Right cardiac atrium (tissue), 5 donors: ENCODE results near the gene MYMK. TPM values are rescaled to one million over a fixed set of nuclear protein-coding genes. Genes with fewer than 3 reads are reported as not detected.
"Not testable (repeated sequence)": the region's sequence is repeated elsewhere in the genome, so short reads cannot be mapped to it uniquely, and the experiment has no call there.

Experiments
- ATAC-seq, 2 donors: fragments of 200-7000 bp; cut with Tn5 transposase; one replicate each; pipeline versions ENCODE4 v1.8.0 to v1.9.1; 2020; ENCODE audit warnings: moderate library complexity in 2 of 2, mild to moderate bottlenecking in 1 of 2
- DNase-seq, 3 donors: peaks; one replicate each; pipeline ENCODE4 v3.0.0-alpha.2; 2020
- H3K27ac ChIP-seq: one replicate; pipeline ENCODE4 v1.5.1; 2013; ENCODE audit warnings: mild to moderate bottlenecking, low read length, control low read depth, moderate library complexity
- H3K27me3 ChIP-seq: one replicate; pipeline ENCODE4 v1.6.1; 2013; ENCODE audit not compliant: control insufficient read depth, insufficient read depth
- H3K4me1 ChIP-seq: one replicate; pipeline ENCODE4 v1.6.1; 2013; ENCODE audit warnings: low read length; ENCODE audit not compliant: control insufficient read depth, insufficient read depth
- H3K4me3 ChIP-seq: one replicate; pipeline ENCODE4 v1.5.1; 2013; ENCODE audit warnings: low read length, control low read depth
- H3K9me3 ChIP-seq: one replicate; pipeline ENCODE4 v1.6.1; 2013; ENCODE audit warnings: low read length; ENCODE audit not compliant: control insufficient read depth
- WGBS: extraction: QIAGEN DNeasy Blood & Tissue Kit; methylation state at CpG from one replicate; pipeline ENCODE4 v1.1.7; 2013; 5-methylcytosine and 5-hydroxymethylcytosine counted together
- intact Hi-C, 4 donors: fragments of 100-400 bp; cut with DNase I; formaldehyde crosslinking; loops; one replicate each; pipeline versions ENCODE4 v1.11.0 to v1.14.0; 2022 to 2023
- polyA plus RNA-seq: library from polyadenylated mRNA; stranded (reverse); fragments of 200-250 nt; gene quantifications from one replicate; pipeline ENCODE4 v1.2.3, GENCODE V29; 2013
- total RNA-seq, 4 donors: library from RNA; stranded (reverse); fragmentation: NEBNext Ultra II Directional; extraction: Animal tissue kit (Norgen Biotek cat#: 25700); gene quantifications; one replicate each; pipeline ENCODE4 v1.2.1, GENCODE V29; 2021
- donor health status: healthy with polysubstance abuse.
- donor health status: DM: no; HTN: yes; CAD: no.
- donor health status: DM: no; HTN: no; CAD: no.
- donor health status: DM: no; HTN: yes; CAD: no; lungs with severe emphysema.
- donor health status: DM: yes; HTN: yes; CAD: no.

MYMK gene
- total and polyA plus RNA-seq, 5 donors = not detected

GRCh38 chr9:133566817-133567216 lies 42.1 kb upstream of the MYMK start:
- peaks cover 9% of the 10 kb centered on the region for H3K4me1 ChIP-seq
- H3K9me3 ChIP-seq = no peaks in the 10 kb centered on the region
- DNase-seq = peak in 1 of 3 donors; percentile 62
- intact Hi-C loops = no loop called here
- no peak for ATAC-seq
- no peak overlapping the region for H3K4me3 ChIP-seq
- H3K27ac ChIP-seq = no peak overlapping the region
- WGBS = 95% methylated on average over 17 of the region's 17 CpGs
- no peaks in the 10 kb centered on the region for H3K27me3 ChIP-seq

GRCh38 chr9:133566382-133566781 lies 41.6 kb upstream of the MYMK start:
- no peaks in the 10 kb centered on the region for H3K27me3 ChIP-seq
- peaks cover 9% of the 10 kb centered on the region for H3K4me1 ChIP-seq
- WGBS = 94% methylated on average over 14 of the region's 14 CpGs
- no peak overlapping the region for H3K4me3 ChIP-seq
- no peak overlapping the region for H3K27ac ChIP-seq
- ATAC-seq = no peak
- H3K9me3 ChIP-seq = no peaks in the 10 kb centered on the region
- DNase-seq = peak in 1 of 3 donors; percentile 64
- intact Hi-C loops = no loop called here

- Histone ChIP-seq H3K4me1 (peaks cover 15% of the 10 kb centered on the region), H3K4me3 (no peak overlapping the region), H3K9me3 (no peaks in the 10 kb centered on the region), H3K27me3 (no peaks in the 10 kb centered on the region), H3K27ac (peak overlapping the region; percentile 65)
- DNase-seq (peak in 2 of 3 donors; percentile 64 to 66), ATAC-seq (peak; percentile 2 to 3)
- intact Hi-C loops = no loop called here
- 72% methylated on average over 11 of the region's 11 CpGs for WGBS
These were observed 39.8 kb upstream of the MYMK start for GRCh38 chr9:133564451-133565116.

- H3K27me3 ChIP-seq, H3K27ac ChIP-seq, DNase-seq, H3K4me3 ChIP-seq, ATAC-seq, H3K9me3 ChIP-seq, intact Hi-C loops: not testable (repeated sequence)
- H3K4me1 ChIP-seq = peaks cover 17% of the 10 kb centered on the region
These were observed 39.1 kb upstream of the MYMK start for GRCh38 chr9:133563814-133564213.

- peak; percentile 87 to 92 (median 92) for DNase-seq
- Histone ChIP-seq H3K4me3 (no peak overlapping the region), H3K9me3 (no peaks in the 10 kb centered on the region), H3K27ac (peak overlapping the region; percentile 4), H3K4me1 (peaks cover 21% of the 10 kb centered on the region), H3K27me3 (no peaks in the 10 kb centered on the region)
- ATAC-seq = peak; percentile 40 to 68
- WGBS = 10% methylated on average over 14 of the region's 14 CpGs
- intact Hi-C loops = no loop called here
These were observed 38.6 kb upstream of the MYMK start for GRCh38 chr9:133563291-133563796.

GRCh38 chr9:133562611-133563290 lies 38.0 kb upstream of the MYMK start:
- Histone ChIP-seq H3K9me3 (no peaks in the 10 kb centered on the region), H3K4me1 (peaks cover 22% of the 10 kb centered on the region), H3K27me3 (no peaks in the 10 kb centered on the region), H3K4me3 (no peak overlapping the region), H3K27ac (peak overlapping the region; percentile 4)
- 94% methylated on average over 51 of the region's 54 CpGs for WGBS
- DNase-seq = peak in 2 of 3 donors; percentile 64 to 74
- intact Hi-C loops = no loop called here
- ATAC-seq = no peak

- Histone ChIP-seq H3K27ac (no peak overlapping the region), H3K4me1 (peaks cover 22% of the 10 kb centered on the region), H3K4me3 (no peak overlapping the region), H3K9me3 (no peaks in the 10 kb centered on the region), H3K27me3 (no peaks in the 10 kb centered on the region)
- intact Hi-C loops = no loop called here
- 88% methylated on average over 30 of the region's 32 CpGs for WGBS
- DNase-seq = peak in 2 of 3 donors; percentile 49 to 61
- no peak for ATAC-seq
These were observed 37.3 kb upstream of the MYMK start for GRCh38 chr9:133561976-133562554.

GRCh38 chr9:133560944-133561343 lies 36.2 kb upstream of the MYMK start:
- 94% methylated on average over 22 of the region's 22 CpGs for WGBS
- H3K27ac ChIP-seq = no peak overlapping the region
- intact Hi-C loops = no loop called here
- H3K27me3 ChIP-seq = no peaks in the 10 kb centered on the region
- ATAC-seq (no peak), DNase-seq (peak in 1 of 3 donors; percentile 61)
- no peak overlapping the region for H3K4me3 ChIP-seq
- no peaks in the 10 kb centered on the region for H3K9me3 ChIP-seq
- H3K4me1 ChIP-seq = peaks cover 22% of the 10 kb centered on the region

- Histone ChIP-seq H3K9me3 (no peaks in the 10 kb centered on the region), H3K27ac (no peak overlapping the region), H3K27me3 (no peaks in the 10 kb centered on the region), H3K4me3 (no peak overlapping the region), H3K4me1 (peaks cover 22% of the 10 kb centered on the region)
- peak; percentile 69 to 86 (median 83) for DNase-seq
- peak; percentile 54 to 66 for ATAC-seq
- intact Hi-C loops = no loop called here
- WGBS = 43% methylated on average over 15 of the region's 15 CpGs
These were observed 35.6 kb upstream of the MYMK start for GRCh38 chr9:133560311-133560710.

GRCh38 chr9:133558191-133559126 lies 33.7 kb upstream of the MYMK start:
- Histone ChIP-seq H3K27me3 (no peaks in the 10 kb centered on the region), H3K9me3 (no peaks in the 10 kb centered on the region), H3K4me1 (peaks cover 22% of the 10 kb centered on the region), H3K27ac (peak overlapping the region; percentile 93), H3K4me3 (no peak overlapping the region)
- ATAC-seq = peak; percentile 48 to 72
- peak; percentile 70 to 84 (median 80) for DNase-seq
- whole genome bisulfite sequencing = 17% methylated on average over 31 of the region's 31 CpGs
- intact Hi-C loops = no loop called here
